Endothelial cell of umbilical vein (primary cell): Measurements from ENCODE around the gene SLMAP.

Source experiments
- EZH2 ChIP-seq: IDR thresholded peaks from 2 replicates; pipeline ENCODE4 v1.6.1; 2012; ENCODE audit warnings: borderline replicate concordance, low read depth, mild to moderate bottlenecking, moderate library complexity, low read length, inconsistent platforms; ENCODE audit not compliant: severe bottlenecking
- FOS ChIP-seq: IDR thresholded peaks from 2 replicates; pipeline ENCODE4 v1.6.1; 2011; ENCODE audit warnings: mild to moderate bottlenecking, low read length, moderate library complexity, borderline replicate concordance; ENCODE audit not compliant: insufficient read depth
- JUN ChIP-seq: IDR thresholded peaks from 2 replicates; pipeline ENCODE4 v1.6.1; 2011; ENCODE audit warnings: borderline replicate concordance, low read depth; ENCODE audit not compliant: insufficient read length, insufficient read depth
- MYC ChIP-seq: IDR thresholded peaks from one replicate; pipeline ENCODE4 v1.6.1; 2011; ENCODE audit warnings: mild to moderate bottlenecking, low read depth, low read length
- POLR2A ChIP-seq: IDR thresholded peaks from 2 replicates; pipeline ENCODE4 v1.6.1; 2012; ENCODE audit warnings: low read depth, mild to moderate bottlenecking, control low read depth, low read length
- POLR2AphosphoS5 ChIP-seq: IDR thresholded peaks from 2 replicates; pipeline ENCODE4 v1.6.1; 2012; ENCODE audit warnings: low read depth, mild to moderate bottlenecking, control low read depth, low read length, moderate library complexity; ENCODE audit not compliant: insufficient read depth
- TF ChIP-seq, protein P1 (sequence below), 2 donors: IDR thresholded peaks; 1 replicate in 1 of 2; 2 replicates in 1 of 2; pipeline ENCODE4 v1.5.1; 2011; ENCODE audit warnings: low read length in 2 of 2, mild to moderate bottlenecking in 2 of 2, moderate library complexity in 2 of 2, control low read depth in 1 of 2, inconsistent platforms in 1 of 2, low read depth in 1 of 2; ENCODE audit not compliant: insufficient read depth in 1 of 2; ENCODE audit errors: extremely low read depth in 1 of 2
- TF ChIP-seq, protein P2 (sequence below): IDR thresholded peaks from 2 replicates; pipeline ENCODE4 v1.6.1; 2011; ENCODE audit not compliant: insufficient read depth, insufficient read length

DNA sequence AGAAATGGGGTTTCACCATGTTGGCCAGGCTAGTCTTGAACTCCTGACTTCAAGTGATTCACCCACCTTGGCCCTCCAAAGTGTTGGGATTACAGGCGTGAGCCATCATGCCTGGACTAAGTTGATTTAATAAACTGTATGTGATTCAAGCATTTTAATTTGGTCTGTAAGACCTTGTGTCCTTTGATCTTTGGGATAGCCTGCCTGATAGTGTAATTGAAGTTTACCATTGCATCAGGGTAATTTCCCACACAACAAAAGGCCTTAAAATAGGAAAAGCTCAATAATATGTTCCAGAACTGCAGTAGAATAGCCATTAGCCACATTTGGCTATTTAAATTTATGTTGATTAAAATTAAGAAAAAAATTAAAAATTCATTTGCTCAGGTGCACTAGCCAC lies 38.0 kb upstream of the SLMAP start:
- no peak for TF ChIP-seq POLR2A
- TF ChIP-seq MYC, result no peak
- TF ChIP-seq JUN, result no peak
- TF ChIP-seq, protein P1, sequence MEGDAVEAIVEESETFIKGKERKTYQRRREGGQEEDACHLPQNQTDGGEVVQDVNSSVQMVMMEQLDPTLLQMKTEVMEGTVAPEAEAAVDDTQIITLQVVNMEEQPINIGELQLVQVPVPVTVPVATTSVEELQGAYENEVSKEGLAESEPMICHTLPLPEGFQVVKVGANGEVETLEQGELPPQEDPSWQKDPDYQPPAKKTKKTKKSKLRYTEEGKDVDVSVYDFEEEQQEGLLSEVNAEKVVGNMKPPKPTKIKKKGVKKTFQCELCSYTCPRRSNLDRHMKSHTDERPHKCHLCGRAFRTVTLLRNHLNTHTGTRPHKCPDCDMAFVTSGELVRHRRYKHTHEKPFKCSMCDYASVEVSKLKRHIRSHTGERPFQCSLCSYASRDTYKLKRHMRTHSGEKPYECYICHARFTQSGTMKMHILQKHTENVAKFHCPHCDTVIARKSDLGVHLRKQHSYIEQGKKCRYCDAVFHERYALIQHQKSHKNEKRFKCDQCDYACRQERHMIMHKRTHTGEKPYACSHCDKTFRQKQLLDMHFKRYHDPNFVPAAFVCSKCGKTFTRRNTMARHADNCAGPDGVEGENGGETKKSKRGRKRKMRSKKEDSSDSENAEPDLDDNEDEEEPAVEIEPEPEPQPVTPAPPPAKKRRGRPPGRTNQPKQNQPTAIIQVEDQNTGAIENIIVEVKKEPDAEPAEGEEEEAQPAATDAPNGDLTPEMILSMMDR (IDR thresholded peaks at IDR 0.05; ENCODE audit: extremely low read depth in 1 of 2, insufficient read depth in 1 of 2, low read depth in 1 of 2, low read length in 2 of 2), result no peak
- TF ChIP-seq, protein P2, sequence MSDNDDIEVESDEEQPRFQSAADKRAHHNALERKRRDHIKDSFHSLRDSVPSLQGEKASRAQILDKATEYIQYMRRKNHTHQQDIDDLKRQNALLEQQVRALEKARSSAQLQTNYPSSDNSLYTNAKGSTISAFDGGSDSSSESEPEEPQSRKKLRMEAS, result no peak
- no peak for TF ChIP-seq EZH2
- TF ChIP-seq POLR2AphosphoS5, result no peak
- no peak for TF ChIP-seq FOS
